PC-9 (cell line): ENCODE measurements around the gene PHACTR3. TPM values are rescaled to one million over a fixed set of nuclear protein-coding genes. Genes with fewer than 3 reads are reported as not detected.

Source experiments
- BruUV-seq: library from RNA; stranded (reverse); fragments of 400-500 nt; replicated peaks from 2 replicates; lab custom pipeline; 2021; lab: Mats Ljungman, UMichigan
- CTCF ChIA-PET: fragments of 300-600 bp; sonication (Branson Sonifier 250); formaldehyde crosslinking; loops from one replicate; lab custom pipeline; 2022; ENCODE audit warnings: antibody characterized with exemption; lab: Charles Lee
- POLR2A ChIA-PET: fragments of 300-600 bp; sonication (Branson Sonifier 250); formaldehyde crosslinking; loops from one replicate; lab custom pipeline; 2022; ENCODE audit warnings: antibody characterized with exemption; ENCODE audit not compliant: unreplicated experiment; lab: Charles Lee
- DNase-seq, 2 experiments: peaks; one replicate each; pipeline versions ENCODE4 v3.0.0 to v3.0.0-alpha.2; 2015 to 2022; ENCODE audit warnings: mixed read lengths in 1 of 2
- H2AFZ ChIP-seq: fragments of 200-600 bp; sonication (generic); 2 replicates; pipeline ENCODE4 v1.8.1; 2017; ENCODE audit warnings: antibody characterized with exemption
- H3F3A ChIP-seq: fragments of 200-600 bp; sonication (generic); 2 replicates; pipeline ENCODE4 v1.8.1; 2017; ENCODE audit warnings: antibody characterized with exemption, mild to moderate bottlenecking, low read depth; ENCODE audit not compliant: insufficient read depth
- H3K27ac ChIP-seq: fragments of 200-600 bp; sonication (generic); 2 replicates; pipeline ENCODE4 v1.6.1; 2016; ENCODE audit warnings: mixed run types
- H3K27me3 ChIP-seq: fragments of 200-600 bp; sonication (generic); 2 replicates; pipeline ENCODE4 v1.6.1; 2016; ENCODE audit warnings: low read depth, mixed run types; ENCODE audit not compliant: insufficient read depth
- H3K36me3 ChIP-seq: fragments of 200-600 bp; sonication (generic); 2 replicates; pipeline ENCODE4 v1.6.1; 2016; ENCODE audit warnings: low read depth, mixed run types
- H3K4me1 ChIP-seq: fragments of 200-600 bp; sonication (generic); replicated peaks from 2 replicates; pipeline ENCODE4 v1.6.1; 2016; ENCODE audit warnings: mixed run types; ENCODE audit not compliant: insufficient read depth
- H3K4me2 ChIP-seq: fragments of 200-600 bp; sonication (generic); 2 replicates; pipeline ENCODE4 v1.6.1; 2017; ENCODE audit warnings: mixed run types
- H3K4me3 ChIP-seq: fragments of 200-600 bp; sonication (generic); 2 replicates; pipeline ENCODE4 v1.6.1; 2016; ENCODE audit warnings: mixed run types
- H3K79me2 ChIP-seq: fragments of 200-600 bp; sonication (generic); 2 replicates; pipeline ENCODE4 v1.6.1; 2017; ENCODE audit warnings: low read depth, mixed run types
- H3K9me2 ChIP-seq: fragments of 200-600 bp; sonication (generic); 2 replicates; pipeline ENCODE4 v1.8.1; 2017; ENCODE audit warnings: mild to moderate bottlenecking; ENCODE audit not compliant: insufficient read depth
- H3K9me3 ChIP-seq: fragments of 200-600 bp; sonication (generic); 2 replicates; pipeline ENCODE4 v1.8.1; 2016; ENCODE audit warnings: low read depth; ENCODE audit not compliant: insufficient read depth
- H4K20me1 ChIP-seq: fragments of 200-600 bp; sonication (generic); 2 replicates; pipeline ENCODE4 v1.8.1; 2017; ENCODE audit not compliant: insufficient read depth
- CTCF ChIP-seq: fragments of 200-600 bp; sonication (generic); conservative IDR thresholded peaks from 2 replicates; pipeline ENCODE4 v1.6.1; 2017; ENCODE audit warnings: mixed run types, antibody characterized with exemption, mild to moderate bottlenecking, moderate library complexity
- EZH2 ChIP-seq: fragments of 200-600 bp; sonication (generic); IDR thresholded peaks from 2 replicates; pipeline ENCODE4 v1.8.0; 2017; ENCODE audit warnings: antibody characterized with exemption, low read depth
- intact Hi-C: fragments of 100-400 bp; cut with micrococcal nuclease; formaldehyde crosslinking; loops from one replicate; pipeline ENCODE4 v1.10.0; 2022; ENCODE audit not compliant: unreplicated experiment
- total RNA-seq: library from RNA; stranded (reverse); gene quantifications from 2 replicates; pipeline ENCODE4 v1.2.3, GENCODE V29; 2021

The PHACTR3 gene
- total RNA-seq, 1 experiment from 2014 or later: 0.41 TPM

- no peak overlapping the region for H3K27ac ChIP-seq
- no peaks in the 10 kb centered on the region for H3K4me1 ChIP-seq
- TF ChIP-seq EZH2 (no peak), CTCF (no peak)
- CTCF ChIA-PET: interaction anchor here (0.7 kb wide), 1 partner anchor 80 kb away, joined by 4 read pairs; no protein-coding TSS in a partner anchor
- no peaks in the 10 kb centered on the region for H3F3A ChIP-seq
- H3K4me3 ChIP-seq: no peak overlapping the region
- no peak for DNase-seq
- no TSS peak for BruUV-seq
- no peak overlapping the region for H2AFZ ChIP-seq
- H3K9me3 ChIP-seq: no peaks in the 10 kb centered on the region
- H4K20me1 ChIP-seq: no peaks in the 10 kb centered on the region; the same call in 1 of the 2 replicates
- peaks cover 100% of the 10 kb centered on the region for H3K27me3 ChIP-seq
- intact Hi-C loops: loop anchor here (5.0 kb wide), 1 partner anchor 233 kb away; no protein-coding TSS in a partner anchor
- no peaks in the 10 kb centered on the region for H3K9me2 ChIP-seq
- no peaks in the 10 kb centered on the region for H3K36me3 ChIP-seq
- POLR2A ChIA-PET: no interaction called here
- no peak overlapping the region for H3K4me2 ChIP-seq
- H3K79me2 ChIP-seq: no peaks in the 10 kb centered on the region
Observed at GRCh38 chr20:59750209-59750840, 146.0 kb downstream of the PHACTR3 start.

GRCh38 chr20:59751075-59751711 is 146.9 kb downstream of the PHACTR3 start:
- BruUV-seq: no TSS peak
- peak; percentile 90 for TF ChIP-seq CTCF
- no peak for TF ChIP-seq EZH2
- no peaks in the 10 kb centered on the region for H3K4me1 ChIP-seq
- H3K79me2 ChIP-seq: no peaks in the 10 kb centered on the region
- no peaks in the 10 kb centered on the region for H3K9me2 ChIP-seq
- ChIA-PET POLR2A (no interaction called here), CTCF (interaction anchor here (0.7 kb wide), 1 partner anchor 81 kb away, joined by 4 read pairs; no protein-coding TSS in a partner anchor)
- H3K27me3 ChIP-seq: peaks cover 100% of the 10 kb centered on the region
- H3F3A ChIP-seq: no peaks in the 10 kb centered on the region
- no peak overlapping the region for H3K4me3 ChIP-seq
- H4K20me1 ChIP-seq: no peaks in the 10 kb centered on the region; the same call in 1 of the 2 replicates
- no peaks in the 10 kb centered on the region for H3K9me3 ChIP-seq
- no peaks in the 10 kb centered on the region for H3K36me3 ChIP-seq
- H3K4me2 ChIP-seq: no peak overlapping the region
- intact Hi-C loops: loop anchor here (1.0 to 5.0 kb wide), 2 partner anchors 180 to 234 kb away; no protein-coding TSS in a partner anchor
- no peak overlapping the region for H2AFZ ChIP-seq
- no peak overlapping the region for H3K27ac ChIP-seq
- DNase-seq: peak in 1 of 2 experiments; percentile 64

- H3K27ac ChIP-seq: no peak overlapping the region
- ChIA-PET CTCF (interaction anchor here (0.7 kb wide), 1 partner anchor 1109 kb away, joined by 4 read pairs; no protein-coding TSS in a partner anchor), POLR2A (no interaction called here)
- no peak overlapping the region for H3K4me2 ChIP-seq
- intact Hi-C loops: loop anchor here (5.0 kb wide), 1 partner anchor 235 kb away; no protein-coding TSS in a partner anchor
- no peaks in the 10 kb centered on the region for H3K9me2 ChIP-seq
- no peak for DNase-seq
- H3K9me3 ChIP-seq: no peaks in the 10 kb centered on the region
- BruUV-seq: no TSS peak
- no peak overlapping the region for H3K4me3 ChIP-seq
- no peaks in the 10 kb centered on the region for H3K36me3 ChIP-seq
- no peaks in the 10 kb centered on the region for H3K79me2 ChIP-seq
- H4K20me1 ChIP-seq: no peaks in the 10 kb centered on the region; the same call in 1 of the 2 replicates
- no peaks in the 10 kb centered on the region for H3K4me1 ChIP-seq
- no peaks in the 10 kb centered on the region for H3F3A ChIP-seq
- TF ChIP-seq EZH2 (no peak), CTCF (no peak)
- H3K27me3 ChIP-seq: peaks cover 100% of the 10 kb centered on the region
- H2AFZ ChIP-seq: no peak overlapping the region
Observed at GRCh38 chr20:59752101-59752586, 147.8 kb downstream of the PHACTR3 start.
